SK-MEL-5 (cell line): Measurements from ENCODE around the gene INPP4B. TPM values are rescaled to one million over a fixed set of nuclear protein-coding genes. Genes with fewer than 3 reads are reported as not detected.

ENCODE experiments used
- DNase-seq: peaks from one replicate; pipeline ENCODE4 v3.0.0-alpha.2; 2016; ENCODE audit warnings: low read depth, low spot score
- in situ Hi-C: cut with HindIII; loops from 2 replicates; pipeline ENCODE4 v1.10.0; 2016; ENCODE audit warnings: low sequenced_read_pairs, high pct_unique_total_duplicates, low pct_unique_long_range_greater_than_20kb
- total RNA-seq: library from RNA; depleted of rRNA; stranded (reverse); fragments of >200 nt; shearing (Covaris generic); gene quantifications from 2 replicates; pipeline ENCODE4 v1.2.3, GENCODE V29; 2014

INPP4B gene
- total RNA-seq, 1 experiment from 2014 or later, result 161 TPM

GRCh38 chr4:142164767-142165500 is 681.2 kb downstream of the INPP4B start:
- in situ Hi-C loops, result no loop called here
- DNase-seq, result no peak

- DNase-seq, result no peak
- in situ Hi-C loops, result no loop called here
These were observed 685.0 kb downstream of the INPP4B start for GRCh38 chr4:142161086-142161485.

GRCh38 chr4:142160509-142160908 is 685.6 kb downstream of the INPP4B start:
- in situ Hi-C loops, result no loop called here
- DNase-seq, result no peak

GRCh38 chr4:142158980-142159379 is 687.1 kb downstream of the INPP4B start:
- no peak for DNase-seq
- in situ Hi-C loops, result no loop called here

- in situ Hi-C loops, result no loop called here
- no peak for DNase-seq
These were observed 689.8 kb downstream of the INPP4B start for GRCh38 chr4:142156256-142156655.

GRCh38 chr4:142155347-142155746 is 690.8 kb downstream of the INPP4B start:
- DNase-seq, result no peak
- in situ Hi-C loops, result no loop called here

GRCh38 chr4:142150483-142150882 is 695.6 kb downstream of the INPP4B start:
- in situ Hi-C loops, result no loop called here
- DNase-seq, result no peak

- in situ Hi-C loops, result no loop called here
- no peak for DNase-seq
These were observed 701.3 kb downstream of the INPP4B start for GRCh38 chr4:142144813-142145212.

GRCh38 chr4:142142366-142143054 is 703.6 kb downstream of the INPP4B start:
- in situ Hi-C loops, result no loop called here
- DNase-seq, result no peak

GRCh38 chr4:142141224-142141623 is 704.9 kb downstream of the INPP4B start:
- no peak for DNase-seq
- in situ Hi-C loops, result no loop called here

GRCh38 chr4:142130666-142131065 is 715.4 kb downstream of the INPP4B start:
- in situ Hi-C loops, result no loop called here
- no peak for DNase-seq

- in situ Hi-C loops, result no loop called here
- no peak for DNase-seq
These were observed 716.2 kb downstream of the INPP4B start for GRCh38 chr4:142129931-142130330.

- no peak for DNase-seq
- in situ Hi-C loops, result no loop called here
These were observed 716.6 kb downstream of the INPP4B start for GRCh38 chr4:142129473-142129872.

- no peak for DNase-seq
- in situ Hi-C loops, result no loop called here
These were observed 717.6 kb downstream of the INPP4B start for GRCh38 chr4:142128529-142128928.

- DNase-seq, result peak; percentile 75
- in situ Hi-C loops, result no loop called here
These were observed 719.1 kb downstream of the INPP4B start for GRCh38 chr4:142126890-142127497.

GRCh38 chr4:142124874-142125273 is 721.2 kb downstream of the INPP4B start:
- in situ Hi-C loops, result no loop called here
- DNase-seq, result no peak

- DNase-seq, result no peak
- in situ Hi-C loops, result no loop called here
These were observed 724.4 kb downstream of the INPP4B start for GRCh38 chr4:142121448-142122350.

GRCh38 chr4:142120921-142121320 is 725.2 kb downstream of the INPP4B start:
- in situ Hi-C loops, result no loop called here
- no peak for DNase-seq
